Omental fat pad (tissue), 4 donors: Measurements from ENCODE around the gene UBE2B. TPM values are rescaled to one million over a fixed set of nuclear protein-coding genes. Genes with fewer than 3 reads are reported as not detected.
"Not testable (repeated sequence)": the region's sequence is repeated elsewhere in the genome, so short reads cannot be mapped to it uniquely, and the experiment has no call there.

Source experiments
- ATAC-seq: fragments of 150-250 bp; one replicate; pipeline ENCODE4 v1.9.1; 2016; ENCODE audit warnings: mild to moderate bottlenecking, moderate library complexity; ENCODE audit not compliant: low FRiP score
- DNase-seq: peaks from one replicate; pipeline ENCODE4 v3.0.0-alpha.2; 2019; ENCODE audit warnings: low spot score
- total RNA-seq, 4 donors: library from RNA; depleted of rRNA; stranded (reverse); fragments of >200 nt; gene quantifications; one replicate each; pipeline ENCODE4 v1.1.0, GENCODE V29; 2016
- TF ChIP-seq, protein P1 (sequence below), 3 donors: fragments of 450-650 bp; IDR thresholded peaks; one replicate each; pipeline ENCODE4 v1.5.1; 2016 to 2017; ENCODE audit warnings: antibody characterized with exemption in 3 of 3, mild to moderate bottlenecking in 3 of 3, moderate library complexity in 2 of 3

The UBE2B gene
- total RNA-seq, 4 donors from 2014 or later, result 42.2 to 95.8 (median 46.0) TPM

DNA sequence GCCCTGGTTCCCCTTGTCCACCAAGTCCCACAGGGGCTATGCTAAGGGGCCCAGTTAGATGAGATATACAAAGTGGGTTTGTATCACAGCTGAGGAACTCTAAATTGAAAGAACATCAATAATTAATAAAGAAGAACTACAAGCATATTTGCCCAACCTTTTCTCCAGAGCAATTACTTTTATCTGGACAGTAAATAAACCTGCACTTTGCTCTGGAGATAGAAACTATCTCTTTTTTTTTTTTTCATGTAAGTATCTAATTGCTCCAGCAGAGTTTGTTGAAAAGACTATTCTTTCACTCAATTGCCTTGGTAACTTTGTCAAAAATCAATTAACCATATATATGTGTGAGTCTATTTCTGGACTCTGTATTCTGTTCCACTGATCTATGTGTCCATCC, 46.3 kb downstream of the UBE2B start:
- DNase-seq, result no peak
- ATAC-seq, result no peak
- TF ChIP-seq, protein P1, sequence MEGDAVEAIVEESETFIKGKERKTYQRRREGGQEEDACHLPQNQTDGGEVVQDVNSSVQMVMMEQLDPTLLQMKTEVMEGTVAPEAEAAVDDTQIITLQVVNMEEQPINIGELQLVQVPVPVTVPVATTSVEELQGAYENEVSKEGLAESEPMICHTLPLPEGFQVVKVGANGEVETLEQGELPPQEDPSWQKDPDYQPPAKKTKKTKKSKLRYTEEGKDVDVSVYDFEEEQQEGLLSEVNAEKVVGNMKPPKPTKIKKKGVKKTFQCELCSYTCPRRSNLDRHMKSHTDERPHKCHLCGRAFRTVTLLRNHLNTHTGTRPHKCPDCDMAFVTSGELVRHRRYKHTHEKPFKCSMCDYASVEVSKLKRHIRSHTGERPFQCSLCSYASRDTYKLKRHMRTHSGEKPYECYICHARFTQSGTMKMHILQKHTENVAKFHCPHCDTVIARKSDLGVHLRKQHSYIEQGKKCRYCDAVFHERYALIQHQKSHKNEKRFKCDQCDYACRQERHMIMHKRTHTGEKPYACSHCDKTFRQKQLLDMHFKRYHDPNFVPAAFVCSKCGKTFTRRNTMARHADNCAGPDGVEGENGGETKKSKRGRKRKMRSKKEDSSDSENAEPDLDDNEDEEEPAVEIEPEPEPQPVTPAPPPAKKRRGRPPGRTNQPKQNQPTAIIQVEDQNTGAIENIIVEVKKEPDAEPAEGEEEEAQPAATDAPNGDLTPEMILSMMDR (IDR thresholded peaks at IDR 0.05), result no peak

DNA sequence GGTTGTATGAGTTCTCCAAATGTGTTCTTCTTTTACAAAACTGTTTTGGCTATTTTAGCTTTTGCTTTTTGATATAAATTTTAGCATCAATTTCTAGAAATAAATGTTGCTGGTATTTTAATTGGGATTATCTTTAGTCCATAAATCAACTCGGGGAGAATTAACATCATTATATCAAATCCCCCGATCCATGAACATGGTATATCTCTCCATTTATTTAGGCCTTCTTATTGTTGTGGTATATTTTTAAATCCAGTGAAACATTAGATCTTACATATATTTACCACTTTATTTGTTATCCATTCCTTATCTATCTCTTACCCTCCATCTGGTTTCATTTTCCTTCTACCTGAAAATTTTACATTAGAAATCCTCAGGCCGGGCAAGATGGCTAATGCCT, 47.6 kb downstream of the UBE2B start:
- no peak for DNase-seq

DNA sequence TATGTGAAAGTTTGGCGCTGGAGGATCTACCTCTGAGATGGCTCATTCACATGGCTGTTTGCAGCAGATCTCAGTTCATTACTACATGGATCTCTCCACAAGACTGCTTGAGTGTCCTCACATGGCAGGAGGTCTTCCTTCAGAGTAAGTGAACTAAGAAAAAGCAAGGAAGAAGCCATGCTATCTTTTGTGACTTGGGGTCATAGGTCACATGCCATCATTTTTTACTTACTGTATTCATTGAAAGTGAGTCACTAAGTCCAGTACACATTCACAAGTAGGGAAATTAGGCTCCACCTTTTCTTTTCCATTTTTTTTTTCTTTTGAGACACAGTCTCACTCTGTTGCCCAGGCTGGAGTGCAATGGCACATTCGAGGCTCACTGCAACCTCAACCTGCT, 49.0 kb downstream of the UBE2B start:
- DNase-seq, result no peak
- no peak for ATAC-seq
- TF ChIP-seq, protein P1 (IDR thresholded peaks at IDR 0.05), result no peak

More for the DNA sequence above, 47.6 kb downstream of the UBE2B start:
- TF ChIP-seq, protein P1 (IDR thresholded peaks at IDR 0.05), result no peak
- no peak for ATAC-seq

DNA sequence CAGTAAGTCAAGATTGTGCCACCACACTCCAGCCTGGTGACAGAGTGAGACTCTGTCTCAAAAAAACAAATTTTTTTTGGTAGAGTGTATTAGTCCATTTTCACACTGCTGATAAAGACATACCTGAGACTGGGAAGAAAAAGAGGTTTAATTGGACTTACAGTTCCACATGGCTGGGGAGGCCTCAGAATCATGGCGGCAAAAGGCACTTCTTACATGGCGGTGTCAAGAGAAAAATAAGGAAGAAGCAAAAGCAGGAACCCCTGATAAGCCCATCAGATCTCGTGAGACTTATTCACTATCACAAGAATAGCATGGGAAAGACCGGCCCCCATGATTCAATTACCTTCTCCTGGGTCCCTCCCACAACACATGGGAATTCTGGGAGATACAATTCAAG, 49.7 kb downstream of the UBE2B start:
- DNase-seq, ATAC-seq: not testable (repeated sequence)

DNA sequence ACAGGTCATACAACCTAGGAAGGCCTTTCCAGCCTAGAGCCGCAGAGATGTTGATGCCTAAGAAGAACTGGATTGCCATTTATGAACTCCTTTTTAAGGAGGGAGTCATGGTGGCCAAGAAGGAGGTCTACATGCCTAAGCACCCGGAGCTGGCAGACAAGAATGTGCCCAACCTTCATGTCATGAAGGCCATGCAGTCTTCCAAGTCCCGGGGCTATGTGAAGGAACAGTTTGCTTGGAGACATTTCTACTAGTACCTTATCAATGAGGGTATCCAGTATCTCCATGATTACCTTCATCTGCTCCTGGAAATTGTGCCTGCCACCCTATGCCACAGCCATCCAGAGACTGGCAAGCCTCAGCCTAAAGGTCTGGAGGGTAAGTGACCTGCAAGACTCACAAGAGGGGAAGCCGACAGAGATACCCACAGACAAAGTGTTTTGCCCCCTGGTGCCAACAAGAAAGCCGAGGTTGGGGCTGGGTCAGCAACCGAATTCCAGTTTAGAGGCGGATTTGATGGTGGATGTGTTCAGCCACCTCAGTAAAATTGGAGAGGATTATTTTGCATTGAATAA, 51.5 kb downstream of the UBE2B start:
- no peak for ATAC-seq
- no peak for DNase-seq

DNA sequence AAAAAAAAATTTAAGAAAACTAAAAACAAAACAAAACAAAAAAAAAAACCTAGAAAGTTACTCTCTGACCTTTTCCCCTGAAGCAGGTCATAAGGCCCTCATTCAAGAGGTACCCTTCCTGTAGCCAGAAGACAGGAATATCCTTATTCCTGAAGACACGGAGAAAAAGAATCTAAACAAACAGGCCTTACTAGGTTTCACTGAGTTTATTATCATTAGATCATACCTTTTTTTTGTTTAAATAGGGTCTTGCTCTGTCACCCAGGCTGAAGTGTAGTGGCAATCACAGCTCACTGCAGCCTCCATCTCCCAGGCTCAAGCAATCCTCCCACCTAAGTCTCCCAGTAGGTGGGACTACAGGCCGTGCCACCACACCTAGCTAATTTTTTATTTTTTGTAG, 52.0 kb downstream of the UBE2B start:
- DNase-seq (no peak), ATAC-seq (no peak)
- TF ChIP-seq, protein P1 (IDR thresholded peaks at IDR 0.05), result no peak

More for the DNA sequence above, 51.5 kb downstream of the UBE2B start:
- TF ChIP-seq, protein P1 (IDR thresholded peaks at IDR 0.05), result no peak

DNA sequence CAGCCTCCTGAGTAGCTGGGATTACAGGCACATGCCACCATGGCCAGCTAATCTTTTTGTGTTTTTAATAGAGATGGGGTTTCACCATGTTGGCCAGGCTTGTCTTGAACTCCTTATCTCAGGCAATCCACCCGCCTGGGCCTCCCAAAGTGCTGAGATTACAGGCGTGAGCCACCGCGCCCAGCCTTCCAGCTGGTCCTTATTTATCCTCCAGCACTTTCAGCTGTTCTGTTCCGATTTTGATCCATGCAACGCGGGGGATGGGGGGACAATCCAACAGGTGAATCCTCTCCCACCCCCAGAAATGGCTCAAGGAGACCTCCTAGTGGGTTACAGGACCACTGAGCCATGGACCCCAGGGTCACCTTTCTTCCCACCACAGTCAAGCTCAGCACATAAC, 55.0 kb downstream of the UBE2B start:
- ATAC-seq (no peak), DNase-seq (no peak)
- TF ChIP-seq, protein P1 (IDR thresholded peaks at IDR 0.05), result no peak
